22Rv1 (cell line): ENCODE measurements around the gene NEUROD2.

Experiments used
- H3K27ac ChIP-seq: fragments of 450-650 bp; 2 replicates; pipeline ENCODE4 v1.5.1; 2017
- ZFX ChIP-seq: fragments of 450-650 bp; IDR thresholded peaks from 2 replicates; pipeline ENCODE4 v1.6.1; 2017; ENCODE audit warnings: antibody characterized with exemption, borderline replicate concordance
- TF ChIP-seq, protein P1 (sequence below): fragments of 450-650 bp; IDR thresholded peaks from 2 replicates; pipeline ENCODE4 v1.5.1; 2017; ENCODE audit warnings: mild to moderate bottlenecking

NEUROD2 gene

DNA sequence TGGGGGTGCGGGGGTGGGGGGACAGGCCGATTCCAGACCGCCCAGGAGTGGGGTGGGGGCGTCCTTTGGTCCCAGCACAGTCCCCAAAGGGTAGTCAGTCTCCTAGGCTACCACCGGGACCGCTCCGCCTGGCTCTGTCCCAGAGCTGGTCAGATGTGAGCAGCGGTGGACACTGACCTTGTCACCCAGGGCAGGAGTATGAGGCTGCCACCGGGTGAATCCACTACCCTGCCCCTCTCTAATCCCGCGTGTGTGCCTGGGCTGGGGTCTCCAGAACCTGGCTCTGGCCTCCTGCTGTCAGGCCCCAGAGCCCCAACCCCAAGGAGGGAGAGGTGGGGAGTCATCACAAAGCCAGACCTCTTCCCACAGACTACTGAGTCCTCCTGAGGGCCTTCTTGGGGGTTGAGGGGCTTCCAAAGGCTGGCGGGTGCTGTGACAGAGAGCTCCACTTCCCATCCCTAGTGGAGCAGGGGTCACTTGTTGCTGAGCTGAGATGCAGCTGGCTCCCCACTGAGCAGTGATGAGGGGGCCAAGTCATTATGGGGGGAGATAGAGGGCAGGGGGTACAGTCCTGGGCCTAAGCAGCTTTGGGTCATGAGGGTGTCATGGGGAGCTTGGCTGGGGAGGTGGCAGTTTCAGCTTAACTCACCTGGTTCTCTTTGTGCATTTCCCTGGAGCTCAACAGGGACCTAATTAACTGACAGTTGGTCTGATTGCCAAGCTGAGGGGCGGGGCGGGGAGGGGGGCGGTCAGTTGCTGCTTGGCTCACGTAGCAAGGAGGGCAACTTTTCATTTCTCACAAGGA lies 20.2 kb upstream of the NEUROD2 start:
- TF ChIP-seq ZFX: no peak
- TF ChIP-seq, protein P1, sequence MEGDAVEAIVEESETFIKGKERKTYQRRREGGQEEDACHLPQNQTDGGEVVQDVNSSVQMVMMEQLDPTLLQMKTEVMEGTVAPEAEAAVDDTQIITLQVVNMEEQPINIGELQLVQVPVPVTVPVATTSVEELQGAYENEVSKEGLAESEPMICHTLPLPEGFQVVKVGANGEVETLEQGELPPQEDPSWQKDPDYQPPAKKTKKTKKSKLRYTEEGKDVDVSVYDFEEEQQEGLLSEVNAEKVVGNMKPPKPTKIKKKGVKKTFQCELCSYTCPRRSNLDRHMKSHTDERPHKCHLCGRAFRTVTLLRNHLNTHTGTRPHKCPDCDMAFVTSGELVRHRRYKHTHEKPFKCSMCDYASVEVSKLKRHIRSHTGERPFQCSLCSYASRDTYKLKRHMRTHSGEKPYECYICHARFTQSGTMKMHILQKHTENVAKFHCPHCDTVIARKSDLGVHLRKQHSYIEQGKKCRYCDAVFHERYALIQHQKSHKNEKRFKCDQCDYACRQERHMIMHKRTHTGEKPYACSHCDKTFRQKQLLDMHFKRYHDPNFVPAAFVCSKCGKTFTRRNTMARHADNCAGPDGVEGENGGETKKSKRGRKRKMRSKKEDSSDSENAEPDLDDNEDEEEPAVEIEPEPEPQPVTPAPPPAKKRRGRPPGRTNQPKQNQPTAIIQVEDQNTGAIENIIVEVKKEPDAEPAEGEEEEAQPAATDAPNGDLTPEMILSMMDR: no peak
- H3K27ac ChIP-seq: peak overlapping the region; percentile 80; the same call in 1 of the 2 replicates

GRCh38 chr17:39627047-39627711 lies 19.5 kb upstream of the NEUROD2 start:
- TF ChIP-seq, protein P1: no peak
- TF ChIP-seq ZFX: no peak
- H3K27ac ChIP-seq: peak overlapping the region; percentile 80; the same call in 1 of the 2 replicates

DNA sequence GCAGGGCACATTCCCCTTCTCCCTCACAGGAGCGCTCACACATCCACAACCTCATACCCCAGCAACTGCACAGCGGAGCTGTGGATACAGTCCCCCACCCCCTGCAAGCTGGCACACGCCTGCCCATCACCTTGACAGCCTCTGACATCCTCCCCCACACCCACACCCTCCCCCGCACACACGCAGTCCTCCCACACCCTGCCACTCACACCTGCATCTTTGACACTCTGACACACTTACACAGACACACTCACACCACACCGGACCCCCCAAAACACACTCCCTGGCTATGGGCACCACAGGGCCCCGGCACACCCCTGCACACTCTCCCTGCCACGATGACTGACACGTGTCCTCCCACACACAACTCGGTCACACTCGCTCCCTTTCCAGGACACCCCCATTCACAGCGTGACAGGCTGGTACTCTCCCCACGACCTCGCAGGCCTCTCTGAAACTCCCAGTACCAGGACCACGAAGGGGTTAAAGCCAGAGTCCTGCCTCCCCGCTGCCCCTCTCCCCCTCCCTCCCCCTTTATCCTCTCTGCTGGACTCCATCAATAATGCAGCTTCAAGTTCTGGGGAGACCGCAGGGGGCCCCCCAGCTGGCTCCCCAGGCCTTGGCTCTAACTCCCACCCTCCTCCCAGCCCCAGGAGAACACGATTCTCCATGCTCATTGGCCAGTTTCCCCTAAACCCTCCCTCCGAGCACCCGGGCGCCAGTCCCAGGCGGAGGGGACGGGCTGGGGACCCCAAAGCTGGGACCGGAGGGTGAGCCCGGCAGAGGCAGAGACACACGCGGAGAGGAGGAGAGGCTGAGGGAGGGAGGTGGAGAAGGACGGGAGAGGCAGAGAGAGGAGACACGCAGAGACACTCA lies 18.7 kb upstream of the NEUROD2 start, which contains the start of gene PPP1R1B:
PPP1R1B (plus strand) TSS at position 782 of the 876 bp plus-strand sequence. CDS start 441 bp downstream, outside the sequence.
- H3K27ac ChIP-seq: peak within 1 kb of the TSS; percentile 80; the same call in 1 of the 2 replicates
- no peak for TF ChIP-seq ZFX
- TF ChIP-seq, protein P1: no peak

DNA sequence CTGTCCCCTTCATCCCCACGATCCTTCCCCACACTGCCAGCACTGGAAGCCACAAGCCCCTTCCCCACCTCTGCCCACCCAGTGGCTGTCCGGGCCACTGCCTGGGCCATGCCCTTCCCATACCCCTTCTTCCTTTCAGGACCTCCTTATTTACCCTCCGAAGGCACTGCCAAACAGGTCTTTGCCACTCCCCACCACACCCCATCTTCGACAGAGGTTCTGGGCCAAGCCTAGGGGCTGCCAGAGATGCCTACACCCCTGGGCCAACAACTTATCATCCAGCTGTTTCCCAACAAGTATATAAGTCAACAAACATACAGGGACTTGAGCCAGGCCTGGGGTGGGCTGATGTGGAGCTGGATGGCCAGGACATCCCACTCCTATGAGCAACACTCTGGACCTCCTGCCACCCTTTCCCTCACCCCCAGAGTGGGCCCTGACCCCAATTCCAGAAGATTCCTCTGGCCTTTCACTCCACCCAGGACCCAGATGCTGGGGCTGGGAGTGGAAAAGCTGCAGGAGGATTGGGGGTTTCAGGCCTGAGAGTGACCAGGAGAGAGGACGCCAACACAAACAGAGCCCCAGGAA lies 17.6 kb upstream of the NEUROD2 start:
- H3K27ac ChIP-seq: no peak overlapping the region
- TF ChIP-seq, protein P1: no peak
- TF ChIP-seq ZFX: no peak

DNA sequence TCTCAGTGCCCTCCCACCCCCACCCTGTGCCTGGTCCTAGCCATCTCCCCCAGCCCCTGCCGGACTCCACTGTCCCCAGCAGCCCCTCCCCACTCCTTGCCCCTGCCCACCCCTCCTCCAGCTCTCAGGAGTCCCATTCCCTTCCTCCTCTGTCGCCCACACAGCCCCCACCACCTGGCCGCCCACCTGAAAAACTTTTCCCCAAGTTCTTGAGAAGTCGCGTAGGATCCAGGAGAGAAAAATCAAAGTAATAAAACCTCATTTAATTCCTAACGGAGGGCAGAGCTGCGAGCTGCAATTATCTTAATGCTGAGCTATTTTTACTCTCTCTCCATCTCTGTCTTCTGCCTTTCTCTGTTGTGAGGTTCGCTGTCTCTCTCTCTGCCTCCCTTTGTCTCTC lies 16.6 kb upstream of the NEUROD2 start:
- TF ChIP-seq, protein P1: no peak
- TF ChIP-seq ZFX: no peak
- H3K27ac ChIP-seq: no peak overlapping the region

DNA sequence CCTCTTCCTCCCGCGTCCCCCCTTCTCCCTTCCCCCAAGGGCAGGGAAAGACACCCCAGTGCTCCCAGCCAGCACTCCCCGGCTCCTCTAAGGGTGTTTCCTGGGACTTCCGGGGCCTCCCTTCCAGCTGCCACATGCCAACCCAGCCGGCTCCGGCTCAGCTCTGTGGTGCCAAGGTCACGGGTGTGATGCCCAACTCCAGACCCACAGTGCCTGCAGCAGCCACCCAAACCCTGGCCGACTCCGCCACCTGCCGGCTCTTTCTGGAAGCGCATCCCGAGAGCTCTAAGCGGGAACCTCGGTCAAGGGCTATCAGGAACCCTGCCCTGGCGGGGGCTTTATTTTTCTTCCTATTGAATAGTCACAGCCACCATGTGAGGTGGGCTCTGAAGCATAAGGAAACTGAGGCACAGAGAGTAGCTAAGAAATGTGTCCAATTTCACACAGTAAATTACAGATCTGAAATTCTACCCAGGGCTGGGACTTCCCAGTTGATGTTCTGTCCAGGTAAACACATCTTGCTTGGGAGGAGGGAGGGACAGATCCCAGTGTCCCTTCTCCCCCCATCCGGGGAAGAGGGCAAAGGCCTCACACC lies 15.7 kb upstream of the NEUROD2 start:
- no peak overlapping the region for H3K27ac ChIP-seq
- TF ChIP-seq, protein P1: peak; percentile 95
- TF ChIP-seq ZFX: no peak
